T follicular helper cell (primary cell): ENCODE measurements around the gene SUCLA2.
"Not testable (repeated sequence)": the region's sequence is repeated elsewhere in the genome, so short reads cannot be mapped to it uniquely, and the experiment has no call there.

Experiments
- DNase-seq: peaks from one replicate; pipeline ENCODE4 v3.0.0-alpha.2; 2020; ENCODE audit warnings: low read depth

SUCLA2 gene

DNA sequence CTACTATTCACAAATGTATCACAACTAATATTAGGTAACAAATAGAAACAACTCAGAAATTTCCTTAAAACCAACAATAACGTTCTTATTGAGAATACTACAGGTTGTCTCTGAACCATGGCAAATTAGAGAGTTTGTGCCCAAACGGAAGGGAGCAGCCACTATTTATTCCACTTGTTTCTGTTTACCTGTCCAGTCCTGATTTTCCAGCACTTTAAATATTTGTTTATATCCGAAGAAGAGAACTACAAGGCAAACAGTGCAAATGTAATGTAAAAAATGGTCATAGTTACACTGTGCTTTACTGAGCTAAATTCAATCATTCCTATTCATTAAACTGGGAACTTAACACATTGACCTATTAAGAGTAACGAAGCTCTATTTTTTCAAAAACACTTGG lies 9.2 kb downstream of the SUCLA2 start:
- no peak for DNase-seq

DNA sequence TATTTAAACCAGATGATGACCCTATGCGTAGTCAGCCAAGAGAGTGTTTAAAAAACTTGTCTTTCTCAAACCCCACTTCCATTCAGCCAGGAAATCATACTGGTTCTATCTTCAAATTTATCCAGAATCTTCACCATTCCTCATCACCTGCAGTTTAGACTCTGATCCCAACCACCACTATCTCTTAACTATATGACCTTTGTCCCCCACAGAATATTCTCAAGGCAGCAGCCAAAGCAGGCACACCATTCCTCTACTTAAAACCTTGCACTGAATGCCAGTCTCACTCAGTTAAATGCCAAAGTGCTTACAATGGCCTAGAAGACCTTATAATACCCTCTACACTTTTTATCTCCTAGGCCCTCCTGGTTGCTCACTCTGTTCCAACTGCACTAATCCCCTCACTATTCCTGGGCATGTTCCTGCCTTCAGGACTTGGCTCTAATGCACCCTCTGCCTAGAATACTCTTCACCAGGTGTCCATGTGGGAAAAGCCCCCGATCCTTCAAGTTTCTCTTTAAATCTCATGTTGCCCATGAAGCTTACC lies 10.1 kb downstream of the SUCLA2 start:
- no peak for DNase-seq

DNA sequence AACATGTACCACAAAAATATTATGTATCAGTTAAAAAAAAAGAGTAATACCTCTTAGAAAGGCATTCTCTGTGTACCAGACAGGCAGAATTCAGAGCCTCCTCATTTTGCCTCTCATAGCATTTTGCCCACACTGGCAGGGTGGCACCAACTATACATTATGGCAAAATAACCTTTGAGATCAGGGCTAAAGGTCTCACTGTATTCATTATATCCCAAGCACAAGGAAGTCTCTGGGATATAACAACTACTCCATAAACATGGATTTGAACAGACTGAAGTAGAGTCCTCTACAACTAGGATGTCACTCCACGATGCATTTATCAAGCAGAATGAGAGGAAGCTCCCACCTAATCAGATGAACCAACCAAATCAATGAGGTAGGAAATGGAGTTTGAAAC lies 10.6 kb downstream of the SUCLA2 start:
- no peak for DNase-seq

DNA sequence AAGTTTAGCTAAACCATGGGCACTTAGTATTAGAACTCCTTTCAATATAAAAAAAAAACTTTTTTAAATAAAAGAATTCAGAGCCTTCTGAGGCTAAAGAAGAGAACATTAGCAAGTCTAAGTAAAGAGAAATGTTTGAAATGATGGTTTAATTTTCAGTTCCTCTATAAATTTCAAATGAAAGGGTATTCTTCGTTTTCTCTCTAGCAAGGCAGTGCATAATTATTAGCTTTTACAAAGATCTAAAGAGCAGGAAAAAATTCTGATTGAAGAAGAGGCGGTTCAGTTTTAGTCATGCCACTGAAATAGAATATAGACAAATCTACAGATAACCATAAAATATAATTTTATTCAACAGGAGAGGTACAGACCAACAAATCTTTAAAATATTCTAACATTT lies 18.0 kb downstream of the SUCLA2 start:
- DNase-seq, result no peak

DNA sequence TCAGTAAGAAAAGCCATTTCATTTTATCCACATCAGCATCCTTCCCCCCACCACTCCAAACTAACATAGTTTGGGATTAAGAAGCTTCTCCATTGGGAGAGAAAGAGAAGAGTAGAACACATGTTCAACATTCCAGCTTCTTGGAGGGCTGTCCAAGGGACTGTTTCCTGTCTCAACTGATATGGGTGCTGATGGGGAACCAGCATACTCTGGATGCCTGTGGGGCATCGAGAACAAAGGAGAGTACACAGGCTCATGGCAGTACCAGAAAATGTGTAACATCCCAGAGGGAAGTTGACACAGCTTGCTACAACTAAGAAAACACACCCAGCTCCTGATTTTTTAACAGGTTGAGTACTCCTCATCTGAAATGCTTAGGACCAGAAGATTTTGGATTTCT lies 24.7 kb downstream of the SUCLA2 start:
- no peak for DNase-seq

DNA sequence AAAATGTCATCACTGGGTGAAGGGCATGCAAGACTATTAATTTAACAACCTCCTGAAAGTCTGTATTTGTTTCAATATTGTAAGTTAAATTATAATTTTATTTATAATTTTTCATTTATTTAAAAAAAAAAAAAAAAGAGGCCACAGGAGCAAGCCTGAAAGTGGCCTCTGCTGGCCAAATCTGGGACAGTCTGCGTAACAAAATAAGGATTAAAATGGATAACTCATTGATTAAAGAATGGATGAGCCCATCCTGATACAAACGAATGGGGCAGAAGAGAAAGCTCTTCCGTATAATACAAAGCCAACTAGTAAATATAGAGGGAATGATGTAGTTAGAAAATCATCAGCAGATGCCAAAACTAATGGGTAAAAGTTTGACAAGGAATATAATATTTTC lies 36.2 kb downstream of the SUCLA2 start:
- no peak for DNase-seq

DNA sequence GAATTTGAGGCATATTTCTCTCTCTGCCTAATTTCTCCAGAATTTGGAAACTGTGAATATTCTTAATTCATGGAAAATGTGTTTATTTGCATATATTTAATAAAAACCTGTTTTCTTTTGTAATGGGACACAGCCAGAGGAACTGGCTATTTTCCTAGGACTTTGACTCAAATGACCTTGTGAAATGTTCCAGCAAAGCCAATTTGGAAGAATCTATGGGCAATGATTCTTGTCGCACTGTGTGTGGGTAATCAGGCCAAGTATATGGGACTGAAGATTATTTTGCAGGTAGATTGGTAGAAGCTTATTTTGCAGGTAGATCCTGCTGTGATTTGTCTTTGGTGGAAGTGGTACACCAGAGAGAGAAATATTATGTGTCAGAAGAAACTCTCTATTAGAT lies 38.8 kb downstream of the SUCLA2 start:
- DNase-seq, result no peak

DNA sequence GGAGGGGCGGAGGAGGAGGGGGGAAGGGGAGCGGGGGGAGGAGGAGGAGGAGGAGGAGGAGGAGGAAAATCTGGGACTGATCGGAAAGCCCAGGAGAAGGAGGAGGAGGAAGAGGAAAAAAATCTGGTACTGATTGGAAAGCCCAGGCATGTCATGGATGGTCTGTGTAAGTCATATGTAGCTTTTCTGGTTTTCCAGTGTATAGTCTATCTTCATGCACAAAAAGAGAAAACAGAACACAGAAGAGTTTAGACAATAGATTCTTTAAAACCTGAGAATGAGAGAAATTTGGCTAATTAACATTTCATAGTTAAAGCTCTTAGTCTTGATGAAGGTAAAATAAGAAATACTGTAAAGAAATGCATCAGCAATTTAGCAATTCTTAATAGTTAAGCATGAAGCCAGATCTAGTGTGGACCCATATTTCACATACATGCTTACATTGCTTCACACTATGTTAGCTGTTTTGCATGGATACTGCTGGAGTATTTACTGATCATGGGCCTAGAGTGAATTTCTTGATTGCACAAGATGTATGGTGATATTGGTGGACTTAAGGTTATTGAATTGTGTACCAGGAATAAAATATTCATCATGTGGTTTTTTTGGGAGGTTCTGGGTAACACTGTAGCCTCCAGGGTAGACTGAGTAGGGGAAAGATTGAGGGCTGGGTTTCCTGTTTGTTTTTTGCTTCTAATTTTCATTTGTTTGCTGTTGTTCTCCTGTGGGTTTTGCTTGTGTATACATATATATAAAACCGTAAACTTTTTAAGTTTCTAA lies 41.4 kb downstream of the SUCLA2 start:
- no peak for DNase-seq

DNA sequence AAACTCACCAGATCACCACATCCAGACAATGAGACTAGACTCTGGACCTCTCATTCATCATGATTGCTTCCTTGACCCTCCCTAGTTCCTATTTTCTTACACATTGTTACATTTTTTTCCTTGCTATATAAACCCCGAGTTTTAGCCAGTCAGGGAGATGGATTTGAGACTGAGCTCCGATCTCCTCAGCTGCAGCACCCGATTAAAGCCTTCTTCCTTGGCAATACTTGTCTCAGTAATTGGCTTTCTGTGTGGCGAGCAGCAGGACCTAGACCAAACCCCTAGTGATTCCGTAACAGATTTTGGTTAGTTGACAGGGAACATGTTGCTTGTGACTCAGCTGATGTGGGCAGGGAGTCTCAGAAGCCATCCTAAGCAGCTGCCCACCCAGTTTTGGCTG lies 44.0 kb downstream of the SUCLA2 start:
- DNase-seq, result no peak

DNA sequence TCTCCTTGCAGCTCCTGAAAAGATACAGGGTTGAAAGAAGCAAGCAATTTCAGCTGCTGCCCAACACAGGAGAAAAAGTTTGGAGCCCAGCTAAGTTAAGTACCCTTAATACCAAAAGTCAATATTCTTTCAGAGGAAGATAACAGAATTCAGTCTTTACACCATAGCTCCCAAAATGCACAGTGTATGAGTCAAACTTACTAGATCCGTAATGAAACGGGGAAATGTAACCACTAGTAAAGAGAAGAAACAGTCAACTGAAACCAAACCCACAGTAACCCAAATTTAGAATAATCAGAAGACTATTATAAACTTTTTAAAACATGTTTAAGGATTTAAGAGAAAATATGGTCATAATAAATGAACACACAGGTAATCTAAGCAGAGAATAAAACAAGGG lies 45.2 kb downstream of the SUCLA2 start:
- DNase-seq, result no peak

DNA sequence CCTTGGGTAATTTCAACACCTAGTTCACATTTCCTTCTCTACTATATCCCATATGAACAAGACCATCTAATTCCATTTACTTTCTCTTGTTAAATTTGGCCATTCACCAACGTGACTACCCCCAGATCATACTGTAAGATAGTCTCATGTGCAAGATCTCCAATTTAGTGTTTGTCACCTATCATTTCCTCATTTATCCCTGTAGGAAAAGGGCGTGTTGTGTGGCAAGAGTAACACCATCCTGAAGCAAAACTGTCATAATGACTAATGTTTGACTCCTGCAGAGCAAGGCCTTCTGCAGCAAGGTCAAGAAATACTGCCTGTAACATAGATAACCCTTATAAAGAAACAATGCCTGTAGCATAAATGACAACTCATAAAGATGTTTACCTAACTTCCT lies 51.3 kb downstream of the SUCLA2 start:
- no peak for DNase-seq

DNA sequence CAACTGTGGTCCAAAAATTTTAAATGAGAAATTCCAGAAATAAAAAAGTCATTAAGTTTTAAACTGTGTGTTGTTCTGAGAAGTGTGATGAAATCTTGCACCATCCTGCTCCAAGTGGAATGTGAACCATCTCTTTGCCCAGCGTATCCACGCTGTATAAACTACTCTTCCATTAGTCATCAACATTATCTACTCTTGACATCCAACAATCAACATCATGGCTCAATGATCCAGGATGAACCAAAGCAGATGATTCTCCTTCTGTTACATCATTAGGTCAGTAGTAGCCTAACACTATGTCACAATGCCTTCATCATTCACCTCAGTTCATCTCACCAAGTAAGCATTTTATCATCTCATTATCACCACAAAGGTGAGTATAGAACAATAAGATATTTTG lies 55.3 kb downstream of the SUCLA2 start:
- no peak for DNase-seq

DNA sequence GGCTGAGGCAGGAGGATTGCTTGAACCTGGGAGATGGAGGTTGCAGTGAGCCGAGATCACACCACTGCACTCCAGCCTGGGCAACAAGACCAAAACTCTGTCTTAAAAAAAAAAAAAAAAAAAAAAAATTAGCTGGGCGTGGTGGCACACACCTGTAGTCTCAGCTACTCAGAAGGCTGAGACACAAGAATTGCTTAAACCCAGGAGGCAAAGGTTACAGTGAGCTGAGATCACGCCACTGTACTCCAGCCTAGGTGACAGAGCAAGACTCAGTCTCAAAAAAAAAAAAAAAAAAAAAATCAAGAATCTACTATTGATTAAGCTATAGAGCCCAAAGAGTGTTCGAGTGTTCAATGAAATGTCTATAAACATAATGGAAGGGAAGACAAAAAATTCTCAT lies 55.9 kb downstream of the SUCLA2 start:
- not testable (repeated sequence) for DNase-seq

DNA sequence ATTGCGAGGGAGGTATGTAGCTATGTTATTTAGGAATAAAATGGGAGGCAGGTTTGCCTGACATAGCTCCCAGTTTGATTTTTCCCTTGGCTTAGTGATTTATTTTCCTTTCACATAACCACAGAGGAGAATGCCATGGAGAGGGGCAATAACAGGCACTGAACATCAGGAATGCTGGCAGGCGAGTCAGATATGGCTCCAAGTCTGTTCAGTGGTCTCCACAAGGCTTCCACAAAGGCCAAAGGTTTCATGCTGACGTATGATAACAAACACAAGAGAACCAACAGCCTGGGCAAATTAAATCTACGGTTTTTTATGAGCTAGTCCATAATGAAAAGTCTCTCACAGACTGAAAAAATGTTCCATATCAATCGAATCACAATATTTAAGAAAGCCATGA lies 66.7 kb downstream of the SUCLA2 start:
- DNase-seq, result no peak

DNA sequence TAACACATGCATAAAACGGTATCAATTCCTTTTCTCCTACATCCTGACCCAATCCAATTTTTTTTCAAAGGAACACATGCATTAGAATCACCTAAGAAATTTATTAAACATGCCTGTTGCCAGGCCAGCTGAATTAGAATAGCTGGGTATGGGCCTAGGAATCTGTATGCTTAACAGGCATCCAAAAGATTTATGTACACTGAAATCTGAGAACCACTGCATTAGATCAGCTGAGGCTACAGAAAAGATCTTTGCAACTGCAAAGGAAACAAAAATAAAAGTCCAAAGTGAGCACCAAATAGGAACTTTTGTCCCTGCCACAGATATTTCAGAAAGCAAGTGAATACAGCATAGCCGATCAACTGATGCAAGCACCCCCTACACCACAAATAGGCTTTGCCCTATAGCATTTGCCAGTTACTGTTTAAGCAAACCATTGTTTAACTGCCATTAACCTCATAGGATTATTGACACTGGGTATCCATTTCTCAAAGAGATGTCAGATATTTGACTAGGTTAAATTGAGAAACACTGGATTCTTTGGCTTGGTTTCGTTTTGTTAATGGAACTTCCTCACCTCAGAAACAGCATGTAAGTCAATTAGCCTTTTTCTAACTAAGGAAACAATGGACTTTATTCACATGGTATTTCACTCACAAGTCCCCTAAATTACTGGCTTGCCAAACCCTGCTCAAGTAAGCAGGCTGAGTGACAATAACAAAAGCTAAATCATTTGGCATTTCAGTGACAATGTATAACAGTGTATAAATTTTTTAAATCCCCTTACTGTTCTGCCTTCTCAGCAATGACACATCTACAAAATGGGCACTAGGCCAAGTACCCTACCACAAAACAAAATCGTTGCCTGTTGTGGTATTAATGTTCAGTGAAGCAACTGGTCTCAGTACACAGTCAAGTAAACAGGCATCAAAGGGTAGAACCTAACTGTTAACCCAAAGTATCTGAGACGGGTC lies 67.8 kb downstream of the SUCLA2 start:
- no peak for DNase-seq

DNA sequence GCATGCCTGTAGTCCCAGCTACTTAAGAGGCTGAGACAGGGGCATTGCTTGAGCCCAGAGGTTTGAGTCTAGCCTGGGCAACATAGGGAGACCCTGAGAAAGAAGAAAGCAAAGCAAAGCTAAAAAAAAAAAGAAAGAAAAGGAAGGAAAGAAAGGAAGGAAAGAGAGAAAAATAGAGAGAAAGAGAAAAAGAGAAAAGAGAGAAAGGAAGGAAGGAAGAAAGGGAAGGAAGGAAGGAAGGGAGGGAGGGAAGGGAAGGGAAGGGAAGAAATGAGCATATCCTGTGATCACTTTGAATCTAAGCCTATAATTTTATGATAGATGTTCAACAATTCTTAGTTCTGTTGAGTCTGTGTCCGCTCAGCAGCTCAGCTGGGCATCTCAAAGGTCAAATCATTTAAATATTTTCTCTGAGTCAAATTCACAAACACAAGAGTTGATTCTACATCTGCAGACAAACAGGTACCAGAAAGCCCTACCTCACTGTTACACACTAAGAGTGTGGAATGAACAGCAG lies 70.4 kb downstream of the SUCLA2 start:
- DNase-seq, result no peak

DNA sequence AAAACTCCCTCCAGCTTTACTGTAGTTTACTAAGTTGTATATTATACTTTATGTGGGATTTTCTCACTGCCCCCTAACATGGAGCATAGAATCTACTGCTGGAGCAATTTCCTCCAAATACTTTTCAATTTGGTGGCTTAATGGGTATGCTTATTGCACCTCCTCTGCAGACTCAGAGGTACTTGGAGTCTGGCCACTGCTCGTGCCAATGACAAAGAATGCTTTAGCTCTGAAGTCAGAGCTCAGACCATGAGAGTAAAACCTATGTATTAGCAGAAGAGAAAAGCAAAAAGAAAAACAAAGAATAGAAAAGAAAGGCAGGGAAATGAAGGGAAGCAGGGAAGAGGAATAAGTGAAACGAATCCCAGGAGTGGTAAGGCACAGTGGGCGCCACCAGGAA lies 71.9 kb downstream of the SUCLA2 start:
- no peak for DNase-seq

DNA sequence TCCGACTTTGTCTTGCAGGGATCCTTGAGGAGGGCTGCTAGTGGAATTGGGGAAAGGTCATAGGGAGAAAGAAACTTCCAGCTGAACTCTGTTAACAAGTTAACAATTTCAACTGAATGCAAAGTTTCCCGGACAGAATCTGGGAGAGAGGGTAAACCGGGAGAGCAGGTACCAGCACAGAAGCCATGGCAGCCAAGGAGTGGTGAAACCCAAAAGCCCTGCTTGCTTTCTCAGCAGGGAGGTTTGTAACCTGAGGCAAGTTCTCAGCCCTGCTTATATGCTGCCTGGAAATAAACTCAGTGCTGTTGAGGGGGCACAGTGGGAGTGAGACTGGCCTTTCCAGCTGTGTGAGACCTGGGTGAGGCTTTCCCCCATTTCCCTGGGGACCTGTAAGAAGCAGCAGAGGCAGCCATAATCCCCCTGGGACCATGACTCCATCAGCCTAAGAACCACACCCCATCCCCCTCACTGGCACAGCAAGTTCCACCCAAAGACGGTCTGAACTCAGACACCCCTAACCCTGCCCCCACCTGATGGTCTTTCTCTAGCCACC lies 84.0 kb downstream of the SUCLA2 start:
- DNase-seq, result no peak

DNA sequence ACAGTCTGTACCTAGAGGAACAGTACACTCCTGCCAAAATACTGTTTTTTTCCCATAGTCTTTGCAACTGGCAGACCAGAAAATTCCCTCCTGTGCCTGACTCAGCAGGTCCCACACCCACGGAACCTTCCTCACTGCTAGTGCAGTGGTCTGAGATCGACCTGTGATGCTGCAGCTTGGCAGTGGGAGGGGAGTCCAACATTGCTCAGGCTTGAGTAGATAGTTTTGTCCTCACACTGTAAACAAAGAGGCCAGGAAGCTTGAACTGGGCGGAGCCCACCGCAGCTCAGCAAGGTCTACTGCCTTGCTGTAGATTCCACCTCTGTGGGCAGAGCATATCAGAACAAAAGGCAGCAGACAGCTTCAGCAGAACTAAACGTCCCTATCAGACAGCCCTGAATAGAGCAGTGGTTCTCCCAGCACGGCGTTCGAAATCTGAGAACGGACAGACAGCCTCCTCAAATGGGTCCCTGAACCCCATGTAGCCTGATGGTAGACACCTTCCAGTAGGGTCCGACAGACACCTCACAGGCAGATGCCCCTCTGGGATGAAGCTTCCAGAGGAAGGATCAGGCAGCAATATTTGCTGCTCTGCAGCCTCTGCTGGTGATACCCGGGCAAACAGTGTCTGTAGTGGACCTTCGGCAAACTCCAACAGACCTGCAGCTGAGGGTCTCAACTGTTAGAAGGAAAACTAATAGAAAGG lies 92.7 kb downstream of the SUCLA2 start:
- no peak for DNase-seq

DNA sequence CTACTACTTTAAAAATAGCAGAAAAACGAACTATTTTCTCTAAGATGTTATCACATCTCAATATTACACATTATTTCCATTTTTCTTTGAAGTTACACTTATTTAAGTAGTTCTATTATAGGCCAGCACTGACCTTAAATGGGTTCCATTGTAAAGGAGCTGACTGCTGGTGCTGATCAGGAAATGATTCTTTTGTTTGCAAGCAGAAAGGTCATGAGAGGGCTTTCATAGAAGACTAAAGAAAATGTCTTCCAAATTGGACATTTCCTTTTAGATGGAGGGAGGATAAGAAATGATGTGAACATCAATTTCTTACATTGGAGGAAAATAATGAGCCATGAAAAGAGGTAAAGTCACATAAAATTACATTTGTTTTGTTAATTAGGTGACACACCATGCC lies 96.2 kb downstream of the SUCLA2 start:
- no peak for DNase-seq

DNA sequence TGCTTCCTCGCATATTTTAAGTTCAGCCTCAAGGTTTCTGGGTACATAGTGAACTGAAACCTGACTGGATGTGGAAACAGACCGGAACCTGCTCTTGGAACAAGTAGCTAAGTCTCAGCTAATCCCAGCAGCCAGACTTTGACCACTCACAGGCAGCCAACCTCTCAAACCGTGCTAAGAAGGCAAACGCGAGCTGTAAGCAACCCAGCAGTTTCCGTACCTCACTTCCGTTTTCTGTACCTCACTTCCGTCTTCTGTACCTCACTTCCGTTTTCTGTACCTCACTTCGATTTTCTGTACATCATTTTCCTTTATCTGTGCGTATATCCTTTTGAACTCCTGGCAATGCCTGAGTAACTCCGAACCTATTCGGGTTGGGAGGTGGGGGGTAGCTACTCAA lies 96.8 kb downstream of the SUCLA2 start:
- DNase-seq, result no peak

DNA sequence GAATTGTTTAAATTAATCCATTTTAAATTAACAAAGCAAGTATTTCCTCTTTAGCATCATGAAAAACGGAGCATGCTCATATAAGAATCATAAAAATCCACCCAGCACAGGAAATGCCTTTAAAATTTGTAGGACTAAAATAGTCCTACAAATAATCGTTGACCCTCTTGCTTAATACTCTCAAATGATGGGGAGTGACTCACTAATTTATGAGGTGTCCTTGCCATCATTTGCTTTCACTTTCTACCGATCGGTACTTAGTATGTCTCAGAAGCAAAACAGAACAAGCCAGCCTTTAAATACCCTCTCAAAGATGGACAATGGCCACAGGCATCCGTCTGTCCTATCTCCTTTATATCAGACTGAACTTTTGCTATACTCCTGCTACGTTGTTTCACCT lies 97.2 kb downstream of the SUCLA2 start:
- no peak for DNase-seq
